Lung (tissue), 12 donors: ENCODE measurements around the gene NME4. TPM values are rescaled to one million over a fixed set of nuclear protein-coding genes. Genes with fewer than 3 reads are reported as not detected.

Experiments used
- ATAC-seq: fragments of 200-7000 bp; cut with Tn5 transposase; one replicate; pipeline ENCODE4 v1.9.1; 2020; ENCODE audit warnings: moderate number of reproducible peaks; ENCODE audit not compliant: insufficient read depth, low FRiP score
- DNase-seq, 3 donors: peaks; one replicate each; pipeline ENCODE4 v3.0.0-alpha.2; 2013 to 2017
- H3K27ac ChIP-seq, 2 donors: one replicate each; pipeline ENCODE4 v1.5.1; 2013; ENCODE audit warnings: mild to moderate bottlenecking in 2 of 2, moderate library complexity in 2 of 2, control low read depth in 1 of 2, inconsistent platforms in 1 of 2, low read depth in 1 of 2, low read length in 1 of 2
- H3K27me3 ChIP-seq, 3 donors: one replicate each; pipeline ENCODE4 v1.5.1; 2013; ENCODE audit warnings: low read length in 2 of 3; ENCODE audit not compliant: control insufficient read depth in 3 of 3, insufficient read depth in 3 of 3
- H3K36me3 ChIP-seq, 4 donors: one replicate each; pipeline ENCODE4 v1.5.1; 2013; ENCODE audit warnings: low read length in 4 of 4, mild to moderate bottlenecking in 1 of 4, moderate library complexity in 1 of 4; ENCODE audit not compliant: control insufficient read depth in 4 of 4, insufficient read depth in 4 of 4
- H3K4me1 ChIP-seq, 5 donors: one replicate each; pipeline ENCODE4 v1.5.1; 2013; ENCODE audit warnings: low read length in 5 of 5, mild to moderate bottlenecking in 2 of 5, moderate library complexity in 1 of 5; ENCODE audit not compliant: control insufficient read depth in 5 of 5, insufficient read depth in 5 of 5
- H3K4me3 ChIP-seq: one replicate; pipeline ENCODE4 v1.5.1; 2013; ENCODE audit warnings: mild to moderate bottlenecking, control low read depth, moderate library complexity
- H3K9ac ChIP-seq, 2 donors: one replicate each; pipeline ENCODE4 v1.5.1; 2013; ENCODE audit warnings: low read length in 2 of 2, control low read depth in 1 of 2; ENCODE audit not compliant: insufficient read depth in 1 of 2
- H3K9me3 ChIP-seq, 4 donors: one replicate each; pipeline ENCODE4 v1.5.1; 2013; ENCODE audit warnings: low read length in 3 of 4, mild to moderate bottlenecking in 1 of 4, moderate library complexity in 1 of 4; ENCODE audit not compliant: control insufficient read depth in 4 of 4, insufficient read depth in 3 of 4
- WGBS, 2 donors: extraction: QIAGEN DNeasy Blood & Tissue Kit; methylation state at CpG; one replicate each; pipeline ENCODE4 v1.1.7; 2013; 5-methylcytosine and 5-hydroxymethylcytosine counted together
- polyA plus RNA-seq, 2 donors: library from polyadenylated mRNA; stranded (reverse); fragments of 200-250 nt; gene quantifications; one replicate each; pipeline ENCODE4 v1.2.1, GENCODE V29; 2013
- total RNA-seq, 2 donors: library from RNA; depleted of rRNA in 1 of 2; stranded (reverse); fragments of >200 nt in 1 of 2; gene quantifications; one replicate each; pipeline ENCODE4 v1.2.1, GENCODE V29; 2014 to 2021
- TF ChIP-seq, protein P1 (sequence below): IDR thresholded peaks from 2 replicates; pipeline ENCODE4 v1.5.1; 2012; ENCODE audit warnings: mild to moderate bottlenecking; ENCODE audit errors: control extremely low read depth, extremely low read depth
- donor health status: control.
- donor health status: control.
- donor health status: Bipolar disorder and iron deficiency.
- donor health status: healthy.
- donor health status: DM: yes; HTN: yes; CAD: no.

Gene NME4
- total and polyA plus RNA-seq, 4 donors, result 18.0 to 68.7 (median 65.8) TPM

DNA sequence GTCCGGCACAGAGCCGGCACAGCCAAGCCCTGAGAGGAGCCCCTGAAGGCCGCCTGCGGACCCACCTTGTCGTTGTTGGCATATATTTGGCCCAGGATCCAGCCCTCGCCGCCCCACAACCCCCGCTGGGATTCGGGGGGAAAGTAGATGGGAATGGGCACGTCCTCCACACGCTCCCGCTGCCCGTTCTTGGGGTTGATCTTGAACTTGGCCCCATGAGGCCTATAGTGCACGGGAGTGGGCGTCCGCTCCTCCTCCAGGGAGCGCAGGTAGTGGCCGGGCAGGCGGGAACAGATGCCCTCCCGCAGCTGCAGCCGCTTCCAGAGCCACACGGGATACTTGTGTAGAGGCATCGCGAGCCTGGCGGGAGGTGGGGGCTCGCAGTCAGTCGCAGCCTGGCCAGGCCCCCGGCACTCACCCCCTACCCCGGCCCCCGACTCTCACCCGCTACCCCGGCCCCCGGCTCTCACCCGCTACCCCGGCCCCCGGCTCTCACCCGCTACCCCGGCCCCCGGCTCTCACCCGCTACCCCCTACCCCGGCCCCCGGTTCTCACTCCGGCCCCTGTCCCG, 27.0 kb upstream of the NME4 start:
- ATAC-seq, result no peak
- 29 to 49% methylated on average over 26 to 44 of the region's 44 CpGs for WGBS, 2 donors
- Histone ChIP-seq H3K9ac (peak overlapping the region in 1 of 2 donors; percentile 25), H3K9me3 (peaks cover 0 to 3% (median 0%) of the 10 kb centered on the region in 4 donors), H3K4me3 (no peak overlapping the region), H3K27ac (no peak overlapping the region), H3K27me3 (no peaks in the 10 kb centered on the region), H3K4me1 (peaks cover 0 to 14% (median 4%) of the 10 kb centered on the region in 5 donors), H3K36me3 (peaks cover 8 to 60% (median 14%) of the 10 kb centered on the region in 4 donors)
- DNase-seq, result no peak
- TF ChIP-seq, protein P1, sequence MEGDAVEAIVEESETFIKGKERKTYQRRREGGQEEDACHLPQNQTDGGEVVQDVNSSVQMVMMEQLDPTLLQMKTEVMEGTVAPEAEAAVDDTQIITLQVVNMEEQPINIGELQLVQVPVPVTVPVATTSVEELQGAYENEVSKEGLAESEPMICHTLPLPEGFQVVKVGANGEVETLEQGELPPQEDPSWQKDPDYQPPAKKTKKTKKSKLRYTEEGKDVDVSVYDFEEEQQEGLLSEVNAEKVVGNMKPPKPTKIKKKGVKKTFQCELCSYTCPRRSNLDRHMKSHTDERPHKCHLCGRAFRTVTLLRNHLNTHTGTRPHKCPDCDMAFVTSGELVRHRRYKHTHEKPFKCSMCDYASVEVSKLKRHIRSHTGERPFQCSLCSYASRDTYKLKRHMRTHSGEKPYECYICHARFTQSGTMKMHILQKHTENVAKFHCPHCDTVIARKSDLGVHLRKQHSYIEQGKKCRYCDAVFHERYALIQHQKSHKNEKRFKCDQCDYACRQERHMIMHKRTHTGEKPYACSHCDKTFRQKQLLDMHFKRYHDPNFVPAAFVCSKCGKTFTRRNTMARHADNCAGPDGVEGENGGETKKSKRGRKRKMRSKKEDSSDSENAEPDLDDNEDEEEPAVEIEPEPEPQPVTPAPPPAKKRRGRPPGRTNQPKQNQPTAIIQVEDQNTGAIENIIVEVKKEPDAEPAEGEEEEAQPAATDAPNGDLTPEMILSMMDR, result no peak

DNA sequence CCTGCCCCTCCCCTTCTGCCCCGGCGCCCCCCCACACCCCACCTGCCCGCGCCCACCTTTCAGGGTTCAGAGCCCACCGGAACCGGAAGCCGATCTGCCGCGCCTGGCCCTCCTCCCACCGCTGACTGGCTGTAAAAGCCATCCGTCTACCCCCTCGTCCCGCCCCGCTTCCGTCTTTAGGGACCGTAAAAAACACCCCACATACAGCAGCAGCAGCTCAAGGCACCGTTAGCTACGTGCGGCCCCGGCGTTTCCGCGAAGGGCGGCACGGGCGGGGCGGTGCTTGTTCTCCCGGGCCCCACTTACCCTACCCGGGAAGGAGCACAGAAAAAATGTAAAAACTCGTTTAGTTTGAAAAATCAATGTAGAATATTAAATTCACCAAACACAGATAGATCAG, 26.6 kb upstream of the NME4 start, which contains the start of gene MRPL28:
Gene MRPL28 (minus strand): TSS at position 96 of the 400 bp plus-strand sequence. CDS start 320 bp downstream, outside the sequence.
- Histone ChIP-seq H3K9ac (peak within 1 kb of the TSS in 1 of 2 donors; percentile 25), H3K9me3 (peaks cover 0 to 3% (median 0%) of the 10 kb centered on the region in 4 donors), H3K4me1 (peaks cover 0 to 14% (median 4%) of the 10 kb centered on the region in 5 donors), H3K27ac (peak within 1 kb of the TSS in 1 of 2 donors; percentile 18), H3K27me3 (no peaks in the 10 kb centered on the region), H3K4me3 (no peak within 1 kb of the TSS), H3K36me3 (peaks cover 8 to 64% (median 14%) of the 10 kb centered on the region in 4 donors)
- DNase-seq (peak; percentile 95 to 97 (median 95)), ATAC-seq (peak; percentile 93)
- TF ChIP-seq, protein P1, result no peak
- WGBS, 2 donors, result 1% methylated on average over 25 to 30 of the region's 30 CpGs

DNA sequence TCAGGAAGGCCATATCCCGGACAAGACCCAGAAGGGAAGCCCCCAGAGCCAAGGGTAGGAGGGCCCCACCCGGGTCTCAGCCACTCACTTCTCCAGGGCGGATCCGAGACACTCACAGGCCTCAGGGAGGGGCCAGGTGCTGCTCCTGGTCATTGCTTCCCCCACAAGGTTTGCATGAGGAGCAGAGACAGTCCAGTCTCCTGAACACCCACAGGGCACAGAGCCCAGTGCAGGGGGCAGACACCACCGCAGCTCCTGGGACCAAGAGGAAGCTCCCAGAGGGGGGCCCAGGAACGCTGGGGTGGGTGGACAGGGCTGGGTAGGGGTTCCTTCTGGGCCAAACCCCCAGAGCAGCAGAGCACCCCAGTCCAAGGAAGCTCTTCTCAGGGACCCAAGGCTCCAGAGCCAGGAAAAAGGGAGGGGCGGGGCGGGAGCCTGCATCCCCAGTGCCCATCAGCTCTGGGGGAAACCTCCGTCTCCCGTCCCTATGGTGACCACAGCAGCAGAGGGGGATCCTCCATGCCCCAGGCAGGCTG, 26.0 kb upstream of the NME4 start:
- Histone ChIP-seq H3K27ac (peak overlapping the region in 1 of 2 donors; percentile 18), H3K4me1 (peaks cover 0 to 14% (median 4%) of the 10 kb centered on the region in 5 donors), H3K9ac (no peak overlapping the region), H3K9me3 (peaks cover 0 to 3% (median 0%) of the 10 kb centered on the region in 4 donors), H3K36me3 (peaks cover 8 to 68% (median 16%) of the 10 kb centered on the region in 4 donors), H3K4me3 (no peak overlapping the region), H3K27me3 (no peaks in the 10 kb centered on the region)
- ATAC-seq (no peak), DNase-seq (no peak)
- WGBS, 2 donors, result 45 to 59% methylated on average over 10 of the region's 10 CpGs
- TF ChIP-seq, protein P1, result no peak
